Ascending aorta (tissue), 2 donors: Measurements from ENCODE around the gene ANKMY1. TPM values are rescaled to one million over a fixed set of nuclear protein-coding genes. Genes with fewer than 3 reads are reported as not detected.
A peak's percentile ranks its signal among the peaks of the same experiment; 100 is the strongest.

Experiments
- DNase-seq, 2 donors: peaks; one replicate each; pipeline ENCODE4 v3.0.0-alpha.2; 2019; ENCODE audit warnings: low spot score in 2 of 2
- H3K27ac ChIP-seq, 2 donors: fragments of 200-600 bp; sonication (generic); one replicate each; pipeline ENCODE4 v1.5.1; 2016 to 2017; ENCODE audit warnings: mild to moderate bottlenecking in 1 of 2
- H3K27me3 ChIP-seq: fragments of 200-600 bp; sonication (generic); one replicate; pipeline ENCODE4 v1.5.1; 2017
- H3K36me3 ChIP-seq, 2 donors: fragments of 200-600 bp; sonication (generic); one replicate each; pipeline ENCODE4 v1.5.1; 2016
- H3K4me1 ChIP-seq, 2 donors: fragments of 200-600 bp; sonication (generic); one replicate each; pipeline ENCODE4 v1.5.1; 2016 to 2017; ENCODE audit warnings: mild to moderate bottlenecking in 1 of 2
- H3K4me3 ChIP-seq, 2 donors: fragments of 200-600 bp; sonication (generic); one replicate each; pipeline ENCODE4 v1.5.1; 2016 to 2017; ENCODE audit warnings: mild to moderate bottlenecking in 1 of 2
- H3K9me3 ChIP-seq, 2 donors: fragments of 200-600 bp; sonication (generic); one replicate each; pipeline ENCODE4 v1.5.1; 2016
- CTCF ChIP-seq, 3 experiments: fragments of 200-600 bp in 2 of 3; fragments of 450-650 bp in 1 of 3; sonication (generic) in 2 of 3; IDR thresholded peaks; one replicate each; pipeline ENCODE4 v1.5.1; 2016 to 2019; ENCODE audit warnings: antibody characterized with exemption in 3 of 3, mild to moderate bottlenecking in 1 of 3, moderate library complexity in 1 of 3
- intact Hi-C: fragments of 100-400 bp; cut with DNase I; formaldehyde crosslinking; loops from one replicate; pipeline ENCODE4 v1.15.1; 2023
- total RNA-seq: library from RNA; depleted of rRNA; stranded (reverse); fragments of >200 nt; gene quantifications from one replicate; pipeline ENCODE4 v1.1.0, GENCODE V29; 2016

The ANKMY1 gene
- total RNA-seq = 14.4 TPM

- intact Hi-C loops = no loop called here
- Histone ChIP-seq H3K4me1 (peaks cover 19 to 25% of the 10 kb centered on the region in 2 donors), H3K4me3 (peak within 1 kb of the TSS; percentile 53 to 65), H3K36me3 (peaks cover 0 to 4% of the 10 kb centered on the region in 2 donors), H3K27me3 (no peaks in the 10 kb centered on the region), H3K27ac (no peak within 1 kb of the TSS), H3K9me3 (no peaks in the 10 kb centered on the region)
- TF ChIP-seq CTCF (IDR thresholded peaks at IDR 0.05) = no peak
- no peak for DNase-seq
These were observed at the start of gene ANKMY1 for GRCh38 chr2:240557808-240558207. TSS of gene ANKMY1 (minus strand) at chr2:240557988. CDS start at chr2:240557335, 653 bp downstream.

GRCh38 chr2:240605867-240606743 lies 48.3 kb upstream of the ANKMY1 start:
- Histone ChIP-seq H3K36me3 (no peaks in the 10 kb centered on the region), H3K4me1 (no peaks in the 10 kb centered on the region), H3K4me3 (no peak overlapping the region), H3K27ac (no peak overlapping the region), H3K27me3 (no peaks in the 10 kb centered on the region), H3K9me3 (no peaks in the 10 kb centered on the region)
- peak; percentile 6 to 52 for DNase-seq
- TF ChIP-seq CTCF (IDR thresholded peaks at IDR 0.05) = no peak
- intact Hi-C loops = no loop called here

- Histone ChIP-seq H3K27me3 (no peaks in the 10 kb centered on the region), H3K36me3 (no peaks in the 10 kb centered on the region), H3K9me3 (no peaks in the 10 kb centered on the region), H3K4me1 (no peaks in the 10 kb centered on the region), H3K4me3 (no peak overlapping the region), H3K27ac (no peak overlapping the region)
- peak; percentile 5 to 60 for DNase-seq
- no peak for TF ChIP-seq CTCF (IDR thresholded peaks at IDR 0.05)
- intact Hi-C loops = no loop called here
These were observed 47.3 kb upstream of the ANKMY1 start for GRCh38 chr2:240604939-240605716.

- H3K36me3 ChIP-seq = peaks cover 0 to 5% of the 10 kb centered on the region in 2 donors
- H3K4me3 ChIP-seq = no peak overlapping the region
- no peaks in the 10 kb centered on the region for H3K4me1 ChIP-seq
- H3K9me3 ChIP-seq = no peaks in the 10 kb centered on the region
- intact Hi-C loops = no loop called here
- DNase-seq = peak in 1 of 2 donors; percentile 84
- peak in 2 of 3 experiments; percentile 52 to 58 for TF ChIP-seq CTCF (IDR thresholded peaks at IDR 0.05)
- H3K27me3 ChIP-seq = no peaks in the 10 kb centered on the region
- H3K27ac ChIP-seq = no peak overlapping the region
These were observed 46.6 kb upstream of the ANKMY1 start for GRCh38 chr2:240604291-240604938.

GRCh38 chr2:240603846-240604245 lies 46.1 kb upstream of the ANKMY1 start:
- intact Hi-C loops = no loop called here
- DNase-seq = peak in 1 of 2 donors; percentile 56
- H3K4me1 ChIP-seq = no peaks in the 10 kb centered on the region
- H3K36me3 ChIP-seq = peaks cover 3 to 8% of the 10 kb centered on the region in 2 donors
- H3K27ac ChIP-seq = no peak overlapping the region
- no peaks in the 10 kb centered on the region for H3K9me3 ChIP-seq
- H3K27me3 ChIP-seq = no peaks in the 10 kb centered on the region
- no peak for TF ChIP-seq CTCF (IDR thresholded peaks at IDR 0.05)
- H3K4me3 ChIP-seq = no peak overlapping the region
